GM19023 (cell line): Measurements from ENCODE around the gene WDR91.
"Not testable (repeated sequence)": the region's sequence is repeated elsewhere in the genome, so short reads cannot be mapped to it uniquely, and the experiment has no call there.

Source experiments
- ATAC-seq: cut with Tn5 transposase; IDR thresholded peaks from one replicate; pipeline ENCODE4 v1.9.1; 2021; ENCODE audit warnings: mild to moderate bottlenecking, moderate library complexity; ENCODE audit not compliant: unreplicated experiment

The WDR91 gene

DNA sequence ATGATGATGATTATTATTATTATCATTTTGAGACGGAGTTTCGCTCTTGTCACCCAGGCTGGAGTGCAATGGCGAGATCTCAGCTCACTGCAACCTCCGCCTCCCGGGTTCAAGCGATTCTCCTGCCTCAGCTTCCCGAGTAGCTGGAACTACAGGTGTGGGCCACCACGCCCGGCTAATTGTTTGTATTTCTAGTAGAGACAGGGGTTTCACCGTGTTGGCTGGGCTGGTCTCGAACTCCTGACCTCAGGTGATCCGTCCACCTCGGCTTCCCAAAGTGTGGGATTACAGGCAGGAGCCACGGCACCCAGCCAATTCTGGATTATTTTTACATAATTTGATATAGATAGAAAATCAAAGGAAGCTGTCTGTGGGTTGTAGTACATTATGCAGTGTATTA lies 22.8 kb upstream of the WDR91 start:
- ATAC-seq: not testable (repeated sequence)

DNA sequence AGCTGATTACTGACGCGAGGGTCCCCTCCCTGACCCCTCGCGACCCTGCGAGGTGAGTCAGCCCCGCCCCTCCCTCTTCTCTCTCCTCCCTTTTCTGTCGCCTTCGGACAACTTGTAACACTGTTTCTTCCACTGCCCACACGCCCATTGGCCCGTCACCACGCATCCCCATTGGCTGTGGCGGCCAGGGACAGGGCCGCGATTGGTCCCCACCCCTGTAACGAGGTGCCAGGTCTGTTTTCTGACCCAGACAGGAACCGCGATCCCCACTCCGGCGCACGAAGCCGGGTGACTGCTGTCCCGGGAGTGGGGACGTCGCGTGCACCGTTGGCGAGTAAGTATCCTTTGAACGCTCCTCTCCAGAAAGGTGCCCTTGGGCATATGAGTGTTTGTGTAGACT lies 22.2 kb upstream of the WDR91 start, which contains the start of gene STRA8:
STRA8 (plus strand) TSS at position 269 of the 400 bp plus-strand sequence. CDS start 6,687 bp downstream, outside the sequence.
- ATAC-seq: no peak

DNA sequence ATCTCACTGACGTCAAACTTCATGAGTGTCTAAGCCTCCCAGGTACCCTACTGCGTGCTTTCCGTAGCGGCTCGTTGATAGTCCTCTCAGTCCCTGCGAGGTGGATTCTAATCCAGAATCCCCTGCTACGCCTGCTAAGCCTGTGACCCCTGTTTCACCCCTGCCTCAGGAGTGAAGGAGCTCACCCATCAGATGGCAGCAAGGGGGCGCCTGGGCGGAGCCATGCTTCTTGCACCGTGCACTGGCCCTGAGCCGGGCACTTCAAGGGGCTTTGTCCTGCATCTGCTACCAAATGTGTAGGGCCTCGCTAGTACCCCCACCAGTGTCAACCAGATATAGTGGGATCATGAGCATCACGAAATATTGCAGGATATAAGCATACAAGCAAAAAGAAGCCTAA lies 21.4 kb upstream of the WDR91 start:
- no peak for ATAC-seq

DNA sequence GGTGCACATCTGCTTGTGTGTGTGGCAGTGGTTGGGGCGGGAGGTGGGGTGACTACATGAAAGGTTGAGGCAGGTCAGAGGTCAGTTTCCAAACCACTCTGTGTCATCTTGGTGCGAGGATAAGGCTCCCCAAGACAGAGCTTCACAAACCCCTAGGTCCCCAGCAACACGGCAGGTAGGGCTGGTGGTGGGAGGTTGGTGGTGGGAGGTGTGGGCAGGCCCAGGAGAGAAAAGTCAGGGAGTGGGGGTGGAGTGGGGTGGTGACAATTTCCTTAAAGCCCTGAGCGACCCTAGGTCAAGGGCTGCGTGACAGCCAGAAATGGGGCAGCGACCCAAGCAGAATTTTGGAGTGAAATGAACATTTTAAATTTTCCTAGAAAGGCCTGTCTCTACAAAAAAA lies 20.8 kb upstream of the WDR91 start:
- no peak for ATAC-seq

DNA sequence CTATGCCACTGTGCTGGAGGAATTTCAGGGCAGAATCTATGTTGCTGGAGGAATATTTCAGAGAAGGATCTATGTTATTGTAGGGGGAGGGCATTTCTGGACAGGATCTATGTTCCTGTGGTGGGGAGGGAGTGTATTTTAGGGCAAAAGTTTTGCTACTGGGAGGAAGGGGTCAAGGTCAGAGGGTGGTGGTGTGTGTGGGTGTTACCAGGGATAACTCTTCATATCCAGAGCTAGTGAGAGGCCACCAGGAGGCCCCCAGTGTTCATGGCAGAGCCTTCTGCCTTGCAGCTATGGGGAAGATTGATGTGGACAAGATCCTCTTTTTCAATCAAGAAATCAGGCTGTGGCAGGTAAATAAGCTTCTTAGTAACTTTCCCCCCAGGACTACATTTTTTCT lies 20.4 kb upstream of the WDR91 start:
- ATAC-seq: no peak

DNA sequence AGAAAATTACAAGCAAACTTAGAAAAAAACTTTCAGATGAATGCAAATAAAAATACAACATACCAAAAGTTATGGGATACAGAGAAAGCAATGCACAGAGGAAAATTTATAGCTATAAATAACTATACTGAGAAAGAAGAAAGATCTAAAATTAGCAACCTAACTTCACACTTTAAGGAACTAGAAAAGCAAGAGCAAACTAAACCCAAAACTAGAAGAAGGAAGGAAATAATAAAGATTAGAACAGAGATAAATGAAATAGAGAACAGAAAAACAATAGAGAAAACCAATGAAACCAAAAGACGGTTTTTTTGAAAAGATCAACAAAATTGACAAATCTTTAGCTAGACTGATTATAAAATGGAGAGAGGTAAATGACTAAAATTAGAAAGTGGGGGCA lies 12.7 kb upstream of the WDR91 start:
- ATAC-seq: no peak

DNA sequence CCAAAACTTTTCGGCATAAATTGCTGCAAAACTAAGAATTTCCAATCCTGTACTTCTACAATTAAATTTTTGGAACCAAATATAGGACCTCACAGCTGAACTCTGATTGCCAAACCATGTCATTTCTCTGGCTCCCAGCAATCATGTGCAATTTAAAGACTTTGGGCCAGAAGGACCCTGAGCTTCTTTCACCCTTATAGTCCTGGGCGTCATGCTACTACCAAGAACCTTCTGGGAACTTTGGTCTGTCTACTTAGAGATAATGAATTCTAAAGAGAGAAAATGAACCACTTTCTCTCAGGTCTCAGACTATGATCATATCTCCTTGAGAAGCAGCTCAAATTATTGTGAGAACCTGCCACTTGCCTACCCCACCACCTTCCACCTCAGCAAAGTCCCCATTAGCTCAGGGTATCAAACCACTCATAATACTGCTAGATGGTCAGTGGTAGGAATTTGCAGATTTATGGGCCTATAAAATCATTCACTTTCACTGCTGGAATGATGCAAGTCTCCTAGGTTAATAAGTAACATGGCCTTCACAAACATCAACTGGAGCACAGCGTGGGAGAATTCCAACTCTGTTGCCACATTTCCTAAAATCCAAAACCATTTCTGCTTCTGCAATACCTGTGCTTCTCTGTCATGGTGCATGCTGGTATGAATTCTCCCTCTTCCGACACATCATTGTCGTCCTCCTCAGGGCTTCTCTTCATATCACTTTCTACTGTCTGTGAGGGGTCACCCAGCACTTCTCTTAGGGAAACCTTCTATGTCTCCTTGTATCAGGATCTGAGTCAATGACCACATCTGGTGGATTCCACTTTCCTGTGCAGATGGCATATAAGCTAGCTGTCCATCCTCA lies 6.6 kb upstream of the WDR91 start:
- no peak for ATAC-seq

DNA sequence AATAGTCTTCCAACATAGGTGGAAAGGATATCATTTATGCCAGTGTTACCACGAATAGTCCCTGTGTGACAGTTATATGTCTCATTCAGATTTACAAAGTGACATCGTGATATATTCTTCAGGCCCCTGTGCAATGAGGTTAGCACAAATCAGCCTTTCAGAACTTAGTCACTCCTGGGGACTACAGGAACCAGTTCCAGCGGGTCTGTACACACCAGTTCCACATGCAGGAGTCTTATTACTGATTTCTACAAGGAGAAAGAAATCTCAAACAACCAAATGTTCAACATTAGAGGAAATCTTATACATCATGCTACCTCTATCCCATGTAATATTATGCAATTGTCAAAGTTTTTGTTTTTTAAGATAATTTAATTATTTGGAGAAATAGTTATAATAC lies 4.4 kb upstream of the WDR91 start:
- no peak for ATAC-seq

DNA sequence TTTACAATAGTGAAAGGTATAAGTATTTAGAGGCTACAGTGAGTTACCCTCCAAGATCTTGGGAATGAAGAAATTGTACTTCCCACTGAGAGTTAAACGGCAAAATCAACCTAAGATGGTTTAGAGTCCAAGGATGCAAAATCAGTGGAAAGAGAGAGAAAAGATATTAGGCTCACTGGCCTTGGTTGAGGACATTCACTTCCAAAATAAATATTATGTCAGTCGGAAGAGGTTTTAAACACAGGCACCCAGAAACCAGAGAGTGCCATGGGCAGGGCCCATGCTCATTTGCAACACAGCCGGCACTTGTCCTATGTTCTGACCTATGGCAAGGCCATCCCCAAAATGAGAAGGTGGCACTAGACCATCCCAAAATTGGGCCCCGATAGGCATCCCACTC lies 3.9 kb upstream of the WDR91 start:
- ATAC-seq: no peak

DNA sequence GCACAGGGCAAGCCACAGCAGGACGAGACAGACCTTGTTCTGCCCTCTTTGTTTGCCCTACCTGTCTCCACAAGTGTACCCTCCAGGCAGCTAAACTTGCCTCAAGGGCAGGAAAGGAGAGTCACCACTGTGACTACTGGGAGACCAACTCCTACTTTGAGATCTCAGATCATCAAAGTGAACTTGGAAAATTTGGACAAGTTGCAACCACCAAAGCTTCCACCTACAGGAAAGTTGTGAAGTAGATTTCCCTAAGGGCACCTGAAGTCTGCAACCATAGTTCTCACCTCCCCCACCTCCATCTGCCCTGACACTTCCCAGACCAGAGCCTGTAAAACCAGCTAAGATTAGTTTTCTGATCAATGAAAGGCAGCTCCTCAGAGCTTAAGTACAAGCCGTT lies 2.5 kb upstream of the WDR91 start:
- ATAC-seq: no peak

DNA sequence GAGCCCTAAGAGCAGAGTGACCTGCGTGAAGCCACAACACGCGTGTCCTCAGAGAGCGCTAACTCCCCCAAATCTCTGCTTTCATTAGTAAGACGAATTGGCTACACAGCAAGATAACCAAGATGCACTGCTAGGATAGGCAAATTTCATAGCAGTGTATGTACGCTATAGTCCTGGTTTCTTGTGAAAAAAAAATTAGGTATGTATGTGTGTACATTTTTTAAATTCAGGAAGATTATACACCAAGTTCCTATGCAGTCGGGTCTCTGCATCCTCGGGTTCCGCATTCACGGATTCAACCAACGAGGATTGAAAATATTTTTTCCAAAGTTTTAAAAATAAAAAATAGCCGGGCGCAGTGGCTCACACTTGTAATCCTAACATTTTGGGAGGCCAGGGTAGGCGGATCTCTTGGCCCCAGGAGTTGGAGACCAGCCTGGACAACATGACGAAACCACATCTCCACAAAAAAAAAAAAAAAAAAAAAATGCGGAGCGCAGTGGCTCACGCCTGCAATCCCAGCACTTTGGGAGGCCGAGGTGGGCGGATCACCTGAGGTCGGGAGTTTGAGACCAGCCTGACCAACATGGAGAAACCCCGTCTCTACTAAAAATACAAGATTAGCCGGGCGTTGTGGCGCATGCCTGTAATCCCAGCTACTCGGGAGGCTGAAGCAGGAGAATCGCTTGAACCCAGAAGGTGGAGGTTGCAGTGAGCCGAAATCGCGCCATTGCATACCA lies 790 bp upstream of the WDR91 start:
- ATAC-seq: peak; percentile 29

DNA sequence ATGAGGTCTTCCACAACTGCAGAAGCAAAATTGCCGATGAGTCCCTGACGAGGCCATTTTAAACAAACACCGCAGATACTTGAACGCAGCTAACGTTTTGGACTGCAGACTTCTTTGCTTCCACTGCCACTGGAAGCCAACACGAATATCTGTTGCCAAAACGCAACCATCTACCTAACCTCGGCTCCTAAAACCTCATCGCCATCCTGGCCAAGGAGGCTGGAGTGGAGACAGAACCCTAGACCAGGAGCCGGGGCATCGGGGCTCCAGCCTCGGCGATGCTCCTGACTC lies 493 bp downstream of the WDR91 start:
- no peak for ATAC-seq

DNA sequence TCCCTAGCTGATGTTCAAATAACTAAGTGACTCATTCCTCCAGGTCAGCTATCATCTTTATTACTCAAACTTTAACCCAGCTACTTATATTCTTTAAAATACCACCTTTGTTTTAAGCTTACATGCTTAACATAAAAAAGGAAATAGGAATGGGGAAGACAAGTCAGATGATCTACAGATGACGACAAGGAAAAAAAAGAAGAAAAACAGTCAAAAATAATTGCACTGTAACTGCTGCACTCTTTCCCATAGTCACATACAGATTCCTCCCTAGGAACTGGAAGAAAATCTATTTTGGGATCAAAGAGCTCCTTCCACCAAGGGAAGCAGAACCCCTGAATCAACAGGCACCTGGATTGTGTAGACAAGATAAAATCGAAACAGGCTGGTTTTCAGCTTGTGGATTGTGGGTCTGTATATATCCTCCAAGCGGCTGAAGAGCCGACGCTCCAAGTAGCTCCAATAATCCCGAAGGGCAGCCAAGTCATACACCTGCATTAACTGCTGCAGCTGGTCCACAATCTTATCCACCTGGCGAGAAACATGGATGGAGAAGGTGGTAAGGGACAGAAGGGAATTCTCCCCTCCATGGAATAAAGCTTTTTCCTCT lies 2.0 kb downstream of the WDR91 start:
- ATAC-seq: no peak

DNA sequence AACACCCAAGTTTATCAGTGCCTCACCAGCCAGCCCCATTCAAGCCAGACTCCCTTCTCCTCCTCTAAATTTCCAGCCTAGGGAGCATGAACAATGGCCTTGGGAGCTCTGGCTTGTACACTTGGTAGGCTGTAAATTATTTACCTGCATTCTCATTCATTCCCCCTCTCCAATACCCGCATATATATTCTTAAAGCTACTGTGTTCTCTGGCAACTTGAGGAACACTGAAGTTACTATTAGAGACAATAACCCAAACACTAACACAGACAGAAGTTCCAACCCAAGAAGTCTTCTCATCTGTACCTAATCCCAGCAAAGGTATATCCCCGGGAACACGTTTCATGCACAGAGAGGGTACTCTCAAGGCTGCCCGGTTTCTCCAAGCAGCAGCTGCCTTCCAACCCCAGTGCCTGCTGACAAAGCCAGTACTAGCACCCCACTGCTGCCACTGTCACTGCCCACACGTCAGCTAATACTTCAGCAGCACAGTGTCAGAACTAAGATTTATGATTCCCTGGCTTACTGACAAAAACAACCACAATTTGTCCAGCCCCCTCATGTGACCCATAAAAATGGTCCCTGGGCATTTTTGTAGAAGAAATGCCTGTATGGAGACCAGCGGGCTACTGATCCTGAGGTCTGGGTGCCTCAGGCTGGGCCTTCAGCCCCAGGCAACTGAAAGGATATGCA lies 3.1 kb downstream of the WDR91 start:
- ATAC-seq: no peak

DNA sequence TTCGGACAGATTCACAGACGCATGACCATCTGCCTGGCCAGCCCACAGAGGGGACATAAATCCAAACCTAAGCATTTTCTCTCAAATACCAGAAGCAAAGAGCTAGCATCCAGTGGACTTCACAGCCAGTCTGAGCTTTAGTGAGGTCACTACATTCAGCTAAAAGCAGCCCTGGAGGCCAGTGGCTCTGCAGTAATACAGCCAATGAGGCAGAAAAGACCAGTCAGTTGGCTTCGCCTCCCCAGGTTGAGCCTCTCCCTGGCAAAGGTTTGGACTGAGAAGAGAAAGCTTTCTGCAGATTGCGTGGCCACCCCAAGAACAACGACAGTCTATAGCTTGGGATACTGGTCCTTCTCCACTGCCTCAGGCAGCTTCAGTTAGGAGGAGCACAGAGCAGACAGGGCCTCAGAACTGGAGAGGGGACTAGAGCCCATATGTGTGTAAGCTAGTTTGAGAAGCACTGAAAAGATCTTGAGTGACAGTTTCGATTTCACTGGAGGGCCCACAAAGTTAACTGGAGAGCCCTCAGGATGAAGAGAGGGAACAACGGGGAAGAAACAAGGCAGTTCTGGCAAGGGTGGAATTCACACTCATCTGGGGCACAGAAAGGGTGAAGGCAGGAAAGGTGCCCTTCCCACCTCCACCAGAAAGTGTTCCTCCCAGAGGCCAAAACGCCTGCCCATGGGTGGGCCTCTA lies 3.8 kb downstream of the WDR91 start:
- ATAC-seq: no peak

DNA sequence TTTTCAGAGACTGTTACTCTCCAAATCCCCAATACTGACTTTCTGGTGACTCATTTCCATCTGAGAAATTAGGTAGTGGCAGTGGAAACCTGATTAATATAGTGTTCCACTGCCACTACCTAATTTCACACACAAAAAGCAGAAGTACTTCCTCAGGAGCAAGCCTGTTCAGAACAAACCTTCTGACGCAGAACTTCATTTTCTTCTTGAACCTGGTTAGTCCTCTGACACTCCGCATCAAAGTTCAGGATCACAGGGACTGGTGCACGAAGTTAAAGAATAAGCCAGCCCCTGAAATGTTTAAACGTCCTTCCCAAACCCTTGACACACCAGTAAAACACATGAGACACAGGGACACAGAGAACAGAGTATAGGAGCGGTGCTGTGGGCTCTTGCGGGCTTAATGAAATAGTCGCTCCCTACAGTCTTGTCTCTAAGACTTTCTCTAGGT lies 4.4 kb downstream of the WDR91 start:
- peak; percentile 12 for ATAC-seq

DNA sequence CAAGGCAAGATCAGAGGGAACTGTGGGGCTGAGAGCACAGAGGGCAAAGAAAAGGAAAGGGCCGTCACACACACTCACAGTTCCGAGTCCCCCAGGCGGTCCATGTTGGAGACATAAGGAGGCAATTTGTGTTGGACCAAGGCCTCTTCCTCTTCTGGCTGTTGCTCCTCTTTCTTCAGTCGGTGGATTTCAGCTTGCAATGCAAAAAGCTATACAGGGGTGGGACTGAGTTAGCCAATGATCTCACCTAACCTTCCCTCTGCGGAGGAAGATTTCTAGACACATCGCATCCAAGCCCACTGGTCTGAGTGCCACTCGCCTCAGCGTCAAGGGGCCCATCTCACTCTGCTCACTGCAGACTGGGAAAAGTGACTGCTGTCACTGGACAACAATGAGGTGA lies 5.5 kb downstream of the WDR91 start:
- ATAC-seq: no peak

DNA sequence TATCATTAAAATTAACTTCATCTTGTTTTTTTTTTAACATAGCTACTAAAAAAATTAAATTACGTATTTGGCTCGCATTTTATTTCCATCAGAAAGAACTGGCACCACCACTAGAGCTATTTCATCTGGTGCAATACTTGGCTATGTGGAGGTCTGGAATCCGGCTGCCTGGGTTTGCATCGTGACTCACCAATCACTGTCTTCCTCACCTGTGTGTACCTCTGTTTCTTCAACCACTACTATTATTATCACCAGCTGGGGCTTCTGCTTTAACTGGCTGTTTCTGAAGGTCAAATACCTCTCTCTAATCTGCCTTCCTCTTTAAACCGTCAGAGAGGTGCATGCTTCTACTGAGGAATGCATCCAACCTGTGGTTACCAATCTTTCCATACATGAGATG lies 6.5 kb downstream of the WDR91 start:
- no peak for ATAC-seq

DNA sequence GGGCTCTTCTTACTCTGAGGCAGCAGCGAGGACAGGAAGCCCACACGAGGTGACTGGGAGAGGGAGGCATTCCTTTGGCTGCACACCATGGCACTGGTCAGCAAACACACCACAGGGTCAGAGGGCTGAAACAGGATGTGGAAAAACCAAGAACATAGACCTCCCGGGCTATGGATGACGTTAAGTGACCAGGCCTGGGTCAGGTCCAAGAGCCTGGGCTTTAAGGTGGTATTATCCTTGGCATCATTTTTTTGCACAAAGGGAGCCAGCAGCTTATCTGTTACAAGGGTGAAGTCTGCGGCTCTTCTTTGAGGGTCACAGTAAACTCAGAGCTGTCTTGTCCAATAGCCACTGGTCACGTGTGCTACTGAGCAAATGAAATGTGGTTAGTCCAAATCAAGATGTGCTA lies 7.0 kb downstream of the WDR91 start:
- no peak for ATAC-seq

DNA sequence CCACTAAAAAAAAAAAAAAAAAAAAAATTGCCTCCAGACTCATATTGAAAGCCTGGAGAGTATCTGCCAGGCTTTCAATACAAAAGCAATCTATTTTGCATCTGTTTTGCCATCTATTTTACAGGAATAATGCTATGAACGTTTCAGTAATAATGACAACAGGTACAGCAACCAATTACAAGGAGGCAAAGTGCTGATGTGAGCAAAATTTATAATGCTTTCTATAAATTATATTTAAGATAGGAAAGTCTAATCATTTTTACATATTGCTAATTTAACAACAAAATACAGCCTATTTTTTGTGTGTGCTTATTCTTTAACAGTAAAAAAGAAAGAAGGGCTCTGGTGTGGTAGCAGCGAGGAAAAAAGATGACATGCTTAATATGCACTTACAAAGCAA lies 10.0 kb downstream of the WDR91 start:
- no peak for ATAC-seq

DNA sequence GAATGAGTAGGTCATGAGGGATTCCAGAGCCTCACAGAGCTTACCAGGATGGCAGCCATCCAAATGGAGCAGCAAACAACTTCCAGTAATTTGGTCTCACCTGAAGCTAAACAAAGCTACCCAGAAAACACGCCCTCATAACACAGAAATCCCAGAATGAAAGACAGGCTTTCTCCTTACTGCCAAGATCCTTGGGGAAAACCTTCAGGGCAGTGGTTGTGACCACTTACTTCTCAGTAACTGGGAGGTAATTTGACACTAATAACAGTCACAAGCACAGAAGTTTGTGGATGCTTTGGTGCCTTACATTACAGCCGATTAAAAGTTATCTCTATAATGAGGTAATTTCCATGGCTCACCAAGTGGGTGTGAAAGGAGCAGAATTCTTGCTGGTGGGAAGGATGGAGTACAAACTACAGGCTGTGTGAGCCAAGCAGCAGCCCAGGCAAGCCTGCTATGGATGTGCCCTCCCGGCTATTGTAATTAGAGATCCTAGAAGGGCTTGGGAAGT lies 10.4 kb downstream of the WDR91 start:
- ATAC-seq: no peak
